ENCODE measurements around the gene BPIFA2. TPM values are rescaled to one million over a fixed set of nuclear protein-coding genes. Genes with fewer than 3 reads are reported as not detected.

BPIFA2 gene
- total RNA-seq, 1 donor from 2014 or later: not detected

GRCh38 chr20:33131949-33132473 is 35.9 kb upstream of the BPIFA2 start:
- DNase-seq (ENCODE audit: extremely low spot score in 2 of 2): no peak
- Histone ChIP-seq H3K4me3 (no peak overlapping the region), H3K27ac (no peak overlapping the region), H3K36me3 (no peaks in the 10 kb centered on the region), H3K4me1 (no peaks in the 10 kb centered on the region), H3K27me3 (no peaks in the 10 kb centered on the region), H3K9me3 (no peaks in the 10 kb centered on the region)
- intact Hi-C loops (cut with DNase I): no loop called here
- no peak for TF ChIP-seq CTCF (IDR thresholded peaks at IDR 0.05)
- no peak for TF ChIP-seq POLR2A (IDR thresholded peaks at IDR 0.05)
- no peak for TF ChIP-seq POLR2AphosphoS5 (IDR thresholded peaks at IDR 0.05; ENCODE audit: insufficient read depth in 1 of 2, low read depth in 1 of 2)

GRCh38 chr20:33132513-33133372 is 35.2 kb upstream of the BPIFA2 start:
- Histone ChIP-seq H3K36me3 (no peaks in the 10 kb centered on the region), H3K9me3 (no peaks in the 10 kb centered on the region), H3K27ac (no peak overlapping the region), H3K4me3 (no peak overlapping the region), H3K4me1 (no peaks in the 10 kb centered on the region), H3K27me3 (no peaks in the 10 kb centered on the region)
- intact Hi-C loops (cut with DNase I): no loop called here
- no peak for DNase-seq (ENCODE audit: extremely low spot score in 2 of 2)
- TF ChIP-seq POLR2A (IDR thresholded peaks at IDR 0.05) (no peak), POLR2AphosphoS5 (IDR thresholded peaks at IDR 0.05; ENCODE audit: insufficient read depth in 1 of 2, low read depth in 1 of 2) (no peak)

GRCh38 chr20:33133373-33133941 is 34.5 kb upstream of the BPIFA2 start:
- Histone ChIP-seq H3K27ac (no peak overlapping the region), H3K27me3 (no peaks in the 10 kb centered on the region), H3K4me3 (no peak overlapping the region), H3K36me3 (no peaks in the 10 kb centered on the region), H3K4me1 (no peaks in the 10 kb centered on the region), H3K9me3 (no peaks in the 10 kb centered on the region)
- TF ChIP-seq CTCF (IDR thresholded peaks at IDR 0.05) (no peak), POLR2AphosphoS5 (IDR thresholded peaks at IDR 0.05; ENCODE audit: insufficient read depth in 1 of 2, low read depth in 1 of 2) (no peak), POLR2A (IDR thresholded peaks at IDR 0.05) (no peak)
- DNase-seq (ENCODE audit: extremely low spot score in 2 of 2): no peak
- intact Hi-C loops (cut with DNase I): no loop called here

- H3K4me3 ChIP-seq: no peak overlapping the region
- no peaks in the 10 kb centered on the region for H3K27me3 ChIP-seq
- intact Hi-C loops (cut with DNase I): no loop called here
- no peaks in the 10 kb centered on the region for H3K36me3 ChIP-seq
- H3K9me3 ChIP-seq: no peaks in the 10 kb centered on the region
- H3K27ac ChIP-seq: no peak overlapping the region
- no peaks in the 10 kb centered on the region for H3K4me1 ChIP-seq
- no peak for DNase-seq (ENCODE audit: extremely low spot score in 2 of 2)
- TF ChIP-seq POLR2A (IDR thresholded peaks at IDR 0.05) (no peak), CTCF (IDR thresholded peaks at IDR 0.05) (no peak), POLR2AphosphoS5 (IDR thresholded peaks at IDR 0.05; ENCODE audit: insufficient read depth in 1 of 2, low read depth in 1 of 2) (no peak)
Measured at GRCh38 chr20:33137195-33137594, 30.8 kb upstream of the BPIFA2 start.

- intact Hi-C loops (cut with DNase I): no loop called here
- TF ChIP-seq POLR2AphosphoS5 (IDR thresholded peaks at IDR 0.05; ENCODE audit: insufficient read depth in 1 of 2, low read depth in 1 of 2) (no peak), CTCF (IDR thresholded peaks at IDR 0.05) (no peak), POLR2A (IDR thresholded peaks at IDR 0.05) (no peak)
- H3K36me3 ChIP-seq: no peaks in the 10 kb centered on the region
Measured at GRCh38 chr20:33139467-33139866, 28.5 kb upstream of the BPIFA2 start.

More at GRCh38 chr20:33139467-33139866, 28.5 kb upstream of the BPIFA2 start:
- peak in 1 of 2 donors; percentile 55 for DNase-seq (ENCODE audit: extremely low spot score in 2 of 2)
- H3K4me3 ChIP-seq: no peak overlapping the region
- H3K27me3 ChIP-seq: no peaks in the 10 kb centered on the region
- H3K9me3 ChIP-seq: no peaks in the 10 kb centered on the region
- H3K27ac ChIP-seq: no peak overlapping the region
- H3K4me1 ChIP-seq: no peaks in the 10 kb centered on the region
